ENCODE measurements around the gene ANTKMT.
"Not testable (repeated sequence)": the region's sequence is repeated elsewhere in the genome, so short reads cannot be mapped to it uniquely, and the experiment has no call there.

Gene ANTKMT

DNA sequence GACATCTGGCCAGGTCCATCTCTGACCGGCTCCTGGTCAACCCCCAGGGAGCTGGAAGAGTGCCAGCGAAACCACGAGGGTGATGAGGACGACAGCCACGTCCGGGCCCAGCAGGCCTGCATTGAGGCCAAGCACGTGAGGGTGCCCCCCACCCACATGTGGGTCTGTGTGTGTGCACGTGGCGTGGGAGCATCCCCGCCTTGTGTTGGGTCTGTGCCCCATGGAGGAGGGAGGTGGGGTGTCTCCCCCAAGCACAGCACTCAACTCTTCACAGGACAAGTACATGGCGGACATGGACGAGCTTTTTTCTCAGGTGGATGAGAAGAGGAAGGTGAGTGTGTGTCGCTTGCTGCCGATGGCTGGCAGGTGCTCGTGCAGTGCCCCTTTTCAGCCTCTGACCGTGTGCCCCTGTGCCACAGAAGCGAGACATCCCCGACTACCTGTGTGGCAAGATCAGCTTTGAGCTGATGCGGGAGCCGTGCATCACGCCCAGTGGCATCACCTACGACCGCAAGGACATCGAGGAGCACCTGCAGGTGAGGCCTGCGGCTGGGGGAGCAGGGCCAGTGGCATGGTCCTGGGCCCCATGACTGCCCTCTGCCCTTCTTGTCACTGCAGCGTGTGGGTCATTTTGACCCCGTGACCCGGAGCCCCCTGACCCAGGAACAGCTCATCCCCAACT, 39.1 kb upstream of the ANTKMT start:
- DNase-seq, result no peak

GRCh38 chr16:682493-683395, 38.2 kb upstream of the ANTKMT start:
- DNase-seq, result no peak

DNA sequence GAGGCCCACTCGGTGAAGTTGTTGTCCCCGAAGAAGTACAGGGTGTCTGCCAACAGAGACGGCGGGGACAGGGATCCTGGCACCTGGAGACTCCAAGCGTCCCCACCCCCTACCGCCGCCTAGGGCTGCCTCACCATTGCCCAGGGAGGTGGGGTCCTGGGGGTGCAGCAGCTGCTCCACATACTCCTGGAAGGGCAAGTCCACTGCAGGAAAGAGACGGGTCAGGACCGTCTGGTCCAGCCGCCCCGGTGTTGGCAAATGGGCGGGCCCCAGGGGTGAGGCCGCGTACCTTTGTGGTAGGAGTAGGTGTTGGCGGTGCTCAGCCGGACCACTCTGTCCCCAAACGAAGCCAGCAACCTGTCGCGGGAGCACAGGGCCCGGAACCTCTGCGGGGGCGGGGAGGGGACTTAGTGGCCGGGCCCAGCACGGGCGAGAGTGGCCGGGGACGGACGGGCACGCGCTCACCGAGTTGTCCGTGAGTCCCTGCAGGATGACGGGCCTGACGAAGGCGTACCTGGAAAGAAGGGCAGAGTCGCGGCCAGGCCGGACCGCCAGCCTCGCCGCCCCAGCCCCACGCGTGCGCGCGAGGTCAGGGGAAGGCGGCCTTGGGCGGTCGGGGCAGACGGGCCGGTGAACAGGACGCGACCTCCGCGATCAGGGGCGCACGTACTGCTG, 37.4 kb upstream of the ANTKMT start:
- no peak for DNase-seq

DNA sequence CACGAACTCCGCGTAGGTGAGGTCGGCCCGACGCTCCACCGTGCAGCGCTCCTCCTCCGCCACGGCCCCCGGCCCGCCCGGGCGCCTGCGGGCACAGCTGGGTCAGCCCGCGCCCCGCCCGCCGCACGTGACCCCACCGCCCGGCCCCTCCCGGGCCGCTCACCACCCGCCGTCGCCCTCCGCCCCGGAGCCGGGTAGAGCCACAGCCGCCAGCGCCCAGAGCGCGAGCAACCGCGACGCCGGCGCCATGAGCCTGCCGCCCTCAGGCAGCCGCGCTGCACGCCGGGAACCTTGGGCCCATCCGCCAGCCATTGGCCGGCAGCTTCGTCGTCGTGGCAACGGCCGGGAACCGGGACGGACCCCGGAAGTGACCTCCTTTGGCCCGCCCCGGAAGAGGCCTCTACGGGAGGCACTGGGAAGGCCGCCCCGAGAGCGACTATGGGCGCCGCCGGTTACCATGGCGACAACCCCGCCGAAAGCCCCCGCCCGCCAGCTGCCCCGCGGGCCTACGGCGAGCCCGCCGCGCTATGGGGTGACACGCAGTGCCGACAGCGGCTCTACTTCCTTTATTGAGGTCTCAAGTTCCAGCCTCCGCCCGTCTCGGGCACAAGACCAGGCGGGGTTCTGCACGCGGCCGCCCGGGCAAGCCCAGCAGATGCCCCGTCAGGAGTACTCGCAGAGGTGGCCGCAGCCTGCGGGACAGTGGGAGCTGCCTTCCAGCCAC, 36.7 kb upstream of the ANTKMT start, which contains the start of gene JMJD8:
Gene JMJD8 (minus strand): TSS at position 264 of the 724 bp plus-strand sequence. CDS start 15 bp downstream, at position 249.
- DNase-seq, result peak; percentile 97

- no peak for DNase-seq
Observed at GRCh38 chr16:684961-685696, 35.8 kb upstream of the ANTKMT start.

DNA sequence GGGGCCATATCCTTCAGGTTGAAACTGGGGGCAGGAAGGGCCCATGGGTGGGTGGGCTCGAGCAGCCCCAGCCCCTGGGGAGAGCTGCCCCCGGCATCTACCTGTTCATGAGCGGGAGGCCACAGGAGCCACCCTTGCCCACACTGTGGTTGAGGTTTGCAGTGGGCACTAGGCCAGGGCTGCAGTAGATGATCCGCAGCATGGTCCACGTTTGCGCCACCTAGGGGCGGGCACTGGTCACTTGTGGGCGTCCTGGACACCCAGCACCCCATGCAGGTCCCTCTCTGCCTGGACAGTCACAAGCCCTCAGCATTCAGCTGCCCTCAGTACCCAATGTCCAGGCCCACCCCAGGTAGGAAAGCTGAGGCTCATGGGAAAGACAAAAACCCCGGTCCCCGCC, 35.0 kb upstream of the ANTKMT start:
- DNase-seq, result no peak

GRCh38 chr16:686459-687260, 34.3 kb upstream of the ANTKMT start:
- no peak for DNase-seq

DNA sequence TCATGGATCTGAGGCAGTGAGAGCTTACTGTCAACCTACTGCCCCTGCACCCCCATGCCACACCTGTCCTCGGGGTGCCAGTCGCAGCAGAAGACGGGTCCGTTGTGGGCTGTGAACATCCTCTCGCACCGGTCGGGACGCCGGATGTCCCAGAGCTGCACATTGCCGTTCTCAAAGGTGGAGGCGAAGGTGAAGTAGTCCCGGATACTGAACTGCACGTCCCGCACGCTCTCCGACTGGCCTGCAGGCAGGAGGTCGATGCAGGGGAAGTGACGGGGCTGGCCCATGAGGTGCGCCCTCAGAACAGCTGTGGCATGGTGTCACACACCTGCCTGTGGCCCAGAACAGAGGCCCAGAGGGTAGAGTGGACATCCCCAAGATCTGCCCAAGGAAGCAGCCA, 33.4 kb upstream of the ANTKMT start:
- DNase-seq, result no peak

GRCh38 chr16:689175-689897, 31.6 kb upstream of the ANTKMT start:
- no peak for DNase-seq

DNA sequence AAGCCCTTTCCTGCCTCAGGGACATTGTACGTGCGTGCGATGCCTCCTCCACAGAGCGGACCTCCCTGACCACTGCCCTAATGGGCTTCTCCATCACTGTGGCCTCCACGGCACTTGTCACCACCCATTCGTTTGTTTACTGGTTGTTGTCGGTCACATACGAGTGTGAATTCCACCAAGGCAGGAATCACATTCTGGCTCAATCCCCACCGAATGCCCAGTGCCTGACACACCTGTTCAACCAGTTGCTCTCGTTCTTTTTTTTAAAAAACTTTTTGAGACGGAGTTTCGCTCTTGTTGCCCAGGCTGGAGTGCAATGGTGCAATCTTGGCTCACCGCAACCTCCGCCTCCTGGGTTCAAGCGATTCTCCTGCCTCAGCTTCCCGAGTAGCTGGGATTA, 29.7 kb upstream of the ANTKMT start:
- not testable (repeated sequence) for DNase-seq

GRCh38 chr16:692356-693108, 28.4 kb upstream of the ANTKMT start:
- no peak for DNase-seq

- no peak for DNase-seq
Observed at GRCh38 chr16:693364-693763, 27.6 kb upstream of the ANTKMT start.

- DNase-seq, result no peak
Observed at GRCh38 chr16:693766-694165, 27.2 kb upstream of the ANTKMT start.

DNA sequence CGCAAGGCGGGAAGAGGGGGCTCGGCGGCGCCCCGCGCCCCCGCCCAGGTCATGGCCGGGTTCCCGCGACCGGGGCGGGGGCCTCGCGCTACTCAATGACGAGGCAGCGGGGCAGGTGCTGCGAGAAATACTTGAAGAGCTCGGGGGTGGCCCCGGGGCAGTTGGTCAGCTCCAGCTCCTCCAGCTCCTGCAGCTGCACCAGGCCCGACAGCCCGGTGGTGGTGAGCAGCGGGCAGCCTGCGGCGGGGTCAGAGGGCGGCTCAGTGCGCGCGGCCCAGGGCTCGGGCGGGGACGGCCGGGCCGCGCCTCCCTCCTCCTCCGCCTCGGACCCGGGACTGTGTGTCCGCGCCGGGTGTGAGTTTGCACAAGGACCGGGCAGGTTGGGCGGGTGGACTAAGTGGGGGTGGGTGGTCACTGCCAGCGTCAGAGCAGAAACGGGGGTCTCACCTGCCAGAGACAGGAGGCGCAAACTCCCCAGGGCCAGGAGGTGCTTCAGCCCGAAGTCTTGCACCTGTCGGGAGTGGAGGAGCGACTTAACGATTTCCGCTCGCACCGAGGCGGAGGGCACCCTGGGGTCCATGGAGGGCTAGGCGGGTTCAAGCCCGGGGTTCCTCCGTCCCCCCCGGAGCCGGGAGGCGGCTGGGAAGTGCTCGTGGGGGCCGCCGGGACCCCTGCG, 26.6 kb upstream of the ANTKMT start:
- DNase-seq, result no peak

- DNase-seq, result no peak
Observed at GRCh38 chr16:694863-695354, 26.0 kb upstream of the ANTKMT start.

DNA sequence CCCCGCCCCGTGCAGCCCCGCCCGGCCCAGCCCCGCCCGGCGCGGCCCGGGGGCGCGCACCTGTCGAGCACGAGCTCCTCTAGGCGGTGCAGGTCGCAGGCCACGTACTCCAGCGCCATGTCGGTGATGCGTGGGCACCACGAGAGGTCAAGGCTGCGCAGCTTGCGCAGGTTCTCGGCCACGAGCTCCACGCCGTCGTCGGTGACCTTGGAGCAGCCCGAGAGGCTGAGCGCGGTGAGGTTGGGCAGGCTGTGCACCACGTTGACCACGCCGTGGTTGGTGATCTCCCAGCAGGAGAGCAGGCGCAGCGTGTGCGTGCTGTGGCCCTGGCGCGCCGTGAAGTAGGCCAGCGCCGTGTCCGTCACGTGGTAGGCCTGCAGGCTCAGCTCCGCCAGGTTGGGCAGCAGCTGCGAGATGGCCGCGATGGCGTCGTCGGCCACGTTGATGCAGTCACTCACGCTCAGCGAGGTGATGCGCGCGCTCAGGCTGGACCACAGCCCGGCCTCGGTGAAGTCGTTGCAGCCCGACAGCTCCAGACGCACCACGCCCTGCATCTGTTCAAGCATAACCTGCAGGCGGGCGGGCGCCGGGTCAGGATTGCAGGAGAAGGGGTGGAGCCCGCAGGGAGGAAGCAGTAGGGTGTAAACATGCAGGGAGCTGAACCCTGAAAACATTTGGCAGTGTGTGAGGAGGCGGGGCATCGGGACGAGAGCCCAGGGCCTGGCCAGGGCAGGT, 25.4 kb upstream of the ANTKMT start:
- DNase-seq, result no peak

- no peak for DNase-seq
Observed at GRCh38 chr16:698911-699671, 21.9 kb upstream of the ANTKMT start.
